Activated naive CD4-positive, alpha-beta T cell treated with anti-CD3 and anti-CD28 coated beads, Interleukin-2, amount 50 U/mL, for 16 hours (primary cell): ENCODE measurements around the gene ZNF587.
"Not testable (repeated sequence)": the region's sequence is repeated elsewhere in the genome, so short reads cannot be mapped to it uniquely, and the experiment has no call there.

ENCODE experiments used
- DNase-seq: peaks from one replicate; pipeline ENCODE4 v3.0.0-alpha.2; 2020

ZNF587 gene

DNA sequence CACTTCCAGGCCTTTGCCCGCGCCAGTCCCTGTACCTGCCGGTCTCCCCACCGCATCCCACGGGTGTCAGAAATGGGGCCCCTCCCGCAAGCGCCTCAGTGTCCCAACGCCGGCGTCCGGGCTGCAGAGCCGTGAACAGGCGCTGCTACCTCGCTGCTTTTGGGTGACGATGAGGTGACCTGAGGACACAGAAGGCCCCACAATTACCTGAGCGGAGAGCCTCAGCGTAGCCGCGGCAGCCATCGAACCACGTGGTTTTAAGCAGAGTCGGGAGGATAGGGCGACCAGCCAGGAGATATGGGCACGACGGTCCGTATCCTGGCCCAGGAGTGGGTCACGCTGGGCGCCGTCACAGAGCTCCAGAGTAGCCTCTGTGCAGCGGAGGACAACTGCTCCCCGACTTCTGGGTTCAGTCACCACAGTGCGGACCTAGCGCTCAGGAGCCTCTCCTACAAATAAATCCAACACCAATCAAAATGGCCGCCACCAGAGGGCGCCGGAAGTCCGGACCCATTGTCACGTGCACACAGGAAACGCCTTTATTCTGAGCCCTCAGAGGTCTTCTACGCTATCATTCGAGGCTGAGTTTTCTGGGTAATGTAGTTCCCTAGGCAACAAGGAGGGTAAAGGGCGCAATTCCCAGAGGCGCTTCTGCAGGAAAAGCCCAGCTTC, 39.0 kb downstream of the ZNF587 start, which contains the start of gene ZNF814:
ZNF814 (minus strand) TSS at position 478 of the 672 bp plus-strand sequence; CDS start at position 243, 235 bp downstream.
- DNase-seq = peak; percentile 86

DNA sequence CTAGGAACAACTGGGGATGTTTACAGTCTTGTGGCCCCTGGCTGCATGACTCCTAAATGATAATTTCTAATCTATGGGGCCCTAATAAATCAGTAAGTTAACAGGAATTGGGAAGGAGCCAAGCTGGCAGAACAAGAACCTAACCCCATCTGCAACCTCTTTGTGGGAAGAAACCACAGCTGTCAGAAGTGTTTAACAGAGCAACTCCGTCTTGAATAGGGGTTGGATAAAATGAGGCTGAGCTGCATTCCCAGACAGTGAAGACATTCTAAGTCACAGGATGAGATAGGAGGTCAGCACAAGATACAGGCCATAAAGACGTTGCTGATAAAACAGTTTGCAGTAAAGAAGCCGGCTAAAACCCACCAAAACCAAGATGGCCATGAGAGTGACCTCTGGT, 41.0 kb downstream of the ZNF587 start:
- DNase-seq = not testable (repeated sequence)

DNA sequence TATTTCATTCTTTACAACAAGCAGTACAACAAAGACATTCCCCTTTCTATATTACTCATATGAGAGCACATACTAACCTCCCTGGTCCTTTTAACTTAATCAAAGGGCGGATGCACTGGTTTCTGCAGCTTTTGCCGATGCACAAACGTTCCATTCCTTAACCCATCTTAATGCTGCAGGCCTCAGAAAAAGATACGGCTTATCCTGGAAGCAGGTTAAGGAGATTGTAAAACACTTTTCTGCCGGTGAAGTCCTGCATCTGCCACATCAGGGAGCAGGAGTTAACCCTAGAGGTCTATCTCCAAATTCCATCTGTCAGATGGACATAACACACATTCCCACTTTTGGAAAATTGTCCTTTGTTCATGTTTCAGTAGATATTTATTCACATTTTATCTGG, 50.7 kb downstream of the ZNF587 start:
- DNase-seq = no peak

DNA sequence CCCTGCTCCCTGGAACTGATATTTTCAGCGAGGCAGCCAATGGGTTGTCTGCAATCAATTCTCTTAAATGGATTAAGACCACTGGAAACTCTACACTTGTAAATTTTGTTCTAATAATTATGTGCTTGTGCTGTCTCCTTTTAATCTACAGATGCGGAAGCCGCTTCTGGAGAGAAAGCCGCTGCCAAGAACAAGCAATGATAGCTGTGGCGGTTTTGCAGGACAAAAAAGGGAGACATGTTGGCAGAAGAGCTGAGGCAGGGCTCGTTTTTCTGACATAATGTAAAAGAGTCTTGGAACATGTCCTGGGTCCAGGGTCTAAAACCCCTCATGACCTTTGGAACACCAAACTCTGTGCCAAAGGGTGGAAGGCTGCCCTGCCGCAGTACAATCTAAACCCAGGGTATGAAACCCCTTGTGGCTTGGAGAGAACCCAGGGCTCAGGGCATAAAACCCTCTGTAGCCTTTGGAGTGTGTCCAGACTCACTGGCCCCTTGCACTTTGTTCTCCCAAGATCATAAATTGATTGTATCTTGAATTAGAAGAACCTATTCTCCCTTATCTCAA, 54.0 kb downstream of the ZNF587 start:
- no peak for DNase-seq

DNA sequence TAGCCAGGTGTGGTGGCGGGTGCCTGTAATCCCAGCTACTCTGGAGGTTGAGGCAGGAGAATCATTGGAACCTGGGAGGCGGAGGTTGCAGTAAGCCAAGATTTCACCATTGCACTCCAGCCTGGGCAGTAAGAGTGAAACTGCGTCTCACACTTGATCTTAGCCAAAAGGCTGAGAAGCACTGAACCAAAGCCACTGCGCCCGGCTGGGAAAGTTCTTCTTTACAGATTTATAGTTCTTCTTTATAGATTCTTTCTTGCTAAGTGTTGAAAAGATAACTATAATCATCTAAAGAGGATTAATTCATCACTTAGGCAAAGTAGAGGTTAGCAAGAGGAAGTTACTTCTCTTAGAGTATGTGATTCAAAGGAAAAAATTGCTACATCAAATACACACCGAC, 55.6 kb downstream of the ZNF587 start:
- no peak for DNase-seq

DNA sequence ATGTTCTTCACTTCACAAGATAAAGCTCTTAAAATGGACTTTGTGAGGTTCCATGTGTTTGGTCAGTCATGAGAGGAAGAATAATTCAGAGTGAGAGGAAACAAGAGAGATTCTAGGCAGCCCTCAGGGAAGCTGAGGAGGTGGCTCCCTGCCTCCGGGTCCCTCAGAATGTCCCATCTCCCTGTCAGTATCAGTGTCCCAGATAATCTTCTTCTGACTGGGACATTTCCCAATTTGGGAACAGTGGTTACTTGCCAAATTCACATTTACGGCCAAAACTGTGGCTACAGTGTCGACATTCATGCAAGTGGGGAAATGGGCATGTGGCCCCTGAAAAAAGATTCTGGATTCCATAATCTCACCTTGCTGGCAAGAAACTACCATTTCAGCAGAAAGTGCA, 57.7 kb downstream of the ZNF587 start:
- no peak for DNase-seq

DNA sequence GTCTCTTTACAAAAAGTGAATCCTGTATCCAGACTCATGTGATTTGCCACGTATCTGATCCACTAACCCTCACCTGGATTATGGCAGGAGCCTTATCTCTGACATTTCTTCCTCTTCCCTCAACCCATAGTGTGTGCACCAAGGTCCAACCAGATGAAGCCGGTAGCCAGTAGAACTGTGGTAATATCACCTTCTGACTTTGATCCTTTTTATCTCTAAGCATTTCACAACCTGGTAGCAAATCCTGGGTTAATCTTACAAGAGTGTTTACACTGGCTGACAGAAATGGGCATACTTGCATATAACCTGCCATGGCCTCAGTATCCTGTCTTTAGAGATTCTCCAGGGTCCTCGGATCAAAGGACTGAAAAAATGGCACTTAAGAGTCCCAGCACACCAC, 64.9 kb downstream of the ZNF587 start:
- no peak for DNase-seq
